AG04449 (cell line): ENCODE measurements around the gene UQCRHL.

Experiments
- CTCF ChIA-PET: fragments of 350-600 bp; formaldehyde crosslinking; extraction: SDS; loops from one replicate; lab custom pipeline; 2021; ENCODE audit warnings: antibody characterized with exemption; lab: Yijun Ruan, JAX
- POLR2A ChIA-PET: fragments of 400-600, 350-600 bp; formaldehyde crosslinking; extraction: SDS; loops from one replicate; lab custom pipeline; 2020; ENCODE audit warnings: antibody characterized with exemption, inconsistent platforms; lab: Yijun Ruan, JAX
- DNase-seq: peaks from one replicate; pipeline ENCODE4 v3.0.0-alpha.2; 2010; ENCODE audit warnings: low read depth, low spot score
- H3K4me3 ChIP-seq: 2 replicates; pipeline ENCODE4 v1.5.1; 2011; ENCODE audit warnings: low read depth, mild to moderate bottlenecking, control low read depth, low read length
- TF ChIP-seq, protein P1 (sequence below): IDR thresholded peaks from one replicate; pipeline ENCODE4 v1.5.1; 2011; ENCODE audit warnings: mild to moderate bottlenecking, moderate library complexity, low read length, control low read depth, inconsistent platforms; ENCODE audit not compliant: insufficient read depth; ENCODE audit errors: missing control alignments

UQCRHL gene

GRCh38 chr1:15799004-15799867, 8.2 kb downstream of the UQCRHL start:
- H3K4me3 ChIP-seq, result no peak overlapping the region
- ChIA-PET POLR2A (interaction anchor here (0.6 kb wide), 1 partner anchor 14 kb away, joined by 3 read pairs; no protein-coding TSS in a partner anchor), CTCF (interaction anchor here (2.7 to 3.7 kb wide), 2 partner anchors 8 to 16 kb away, joined by 15 to 18 read pairs; no protein-coding TSS in a partner anchor)
- DNase-seq, result peak; percentile 87
- TF ChIP-seq, protein P1, sequence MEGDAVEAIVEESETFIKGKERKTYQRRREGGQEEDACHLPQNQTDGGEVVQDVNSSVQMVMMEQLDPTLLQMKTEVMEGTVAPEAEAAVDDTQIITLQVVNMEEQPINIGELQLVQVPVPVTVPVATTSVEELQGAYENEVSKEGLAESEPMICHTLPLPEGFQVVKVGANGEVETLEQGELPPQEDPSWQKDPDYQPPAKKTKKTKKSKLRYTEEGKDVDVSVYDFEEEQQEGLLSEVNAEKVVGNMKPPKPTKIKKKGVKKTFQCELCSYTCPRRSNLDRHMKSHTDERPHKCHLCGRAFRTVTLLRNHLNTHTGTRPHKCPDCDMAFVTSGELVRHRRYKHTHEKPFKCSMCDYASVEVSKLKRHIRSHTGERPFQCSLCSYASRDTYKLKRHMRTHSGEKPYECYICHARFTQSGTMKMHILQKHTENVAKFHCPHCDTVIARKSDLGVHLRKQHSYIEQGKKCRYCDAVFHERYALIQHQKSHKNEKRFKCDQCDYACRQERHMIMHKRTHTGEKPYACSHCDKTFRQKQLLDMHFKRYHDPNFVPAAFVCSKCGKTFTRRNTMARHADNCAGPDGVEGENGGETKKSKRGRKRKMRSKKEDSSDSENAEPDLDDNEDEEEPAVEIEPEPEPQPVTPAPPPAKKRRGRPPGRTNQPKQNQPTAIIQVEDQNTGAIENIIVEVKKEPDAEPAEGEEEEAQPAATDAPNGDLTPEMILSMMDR, result no peak

GRCh38 chr1:15797614-15798390, 9.6 kb downstream of the UQCRHL start:
- CTCF ChIA-PET, result interaction anchor here (4.8 kb wide), 1 partner anchor 18 kb away, joined by 21 read pairs; no protein-coding TSS in a partner anchor
- TF ChIP-seq, protein P1, result no peak
- DNase-seq, result no peak
- no peak overlapping the region for H3K4me3 ChIP-seq
- POLR2A ChIA-PET, result interaction anchor here (0.6 kb wide), 1 partner anchor 266 kb away, joined by 3 read pairs; no protein-coding TSS in a partner anchor

DNA sequence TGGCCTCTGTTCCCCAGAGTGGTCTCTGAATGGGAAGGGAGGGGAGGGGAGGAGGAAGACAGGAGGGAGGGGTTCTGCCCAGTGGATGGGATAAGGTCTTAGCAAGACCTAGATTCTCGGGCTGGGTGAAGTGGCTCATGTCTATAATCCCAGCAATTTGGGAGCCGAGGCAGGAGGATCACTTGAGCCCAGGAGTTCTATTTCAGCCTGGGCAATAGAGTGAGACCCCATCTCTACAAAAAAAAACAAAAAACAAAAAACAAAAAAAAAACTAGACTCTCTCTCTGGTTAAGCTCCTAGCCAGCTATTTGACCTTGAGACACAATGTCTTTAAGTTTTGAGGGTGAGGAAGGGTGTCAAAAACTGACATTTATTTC, 11.4 kb downstream of the UQCRHL start:
- TF ChIP-seq, protein P1, result no peak
- ChIA-PET CTCF (interaction anchor here (0.7 to 4.8 kb wide), 11 partner anchors 8 to 212 kb away, joined by 3 to 55 read pairs (median 4); no protein-coding TSS in a partner anchor), POLR2A (interaction anchor here (0.8 to 1.6 kb wide), 3 partner anchors 38 to 154 kb away, joined by 4 to 6 read pairs (median 5); no protein-coding TSS in a partner anchor)
- no peak overlapping the region for H3K4me3 ChIP-seq
- no peak for DNase-seq

DNA sequence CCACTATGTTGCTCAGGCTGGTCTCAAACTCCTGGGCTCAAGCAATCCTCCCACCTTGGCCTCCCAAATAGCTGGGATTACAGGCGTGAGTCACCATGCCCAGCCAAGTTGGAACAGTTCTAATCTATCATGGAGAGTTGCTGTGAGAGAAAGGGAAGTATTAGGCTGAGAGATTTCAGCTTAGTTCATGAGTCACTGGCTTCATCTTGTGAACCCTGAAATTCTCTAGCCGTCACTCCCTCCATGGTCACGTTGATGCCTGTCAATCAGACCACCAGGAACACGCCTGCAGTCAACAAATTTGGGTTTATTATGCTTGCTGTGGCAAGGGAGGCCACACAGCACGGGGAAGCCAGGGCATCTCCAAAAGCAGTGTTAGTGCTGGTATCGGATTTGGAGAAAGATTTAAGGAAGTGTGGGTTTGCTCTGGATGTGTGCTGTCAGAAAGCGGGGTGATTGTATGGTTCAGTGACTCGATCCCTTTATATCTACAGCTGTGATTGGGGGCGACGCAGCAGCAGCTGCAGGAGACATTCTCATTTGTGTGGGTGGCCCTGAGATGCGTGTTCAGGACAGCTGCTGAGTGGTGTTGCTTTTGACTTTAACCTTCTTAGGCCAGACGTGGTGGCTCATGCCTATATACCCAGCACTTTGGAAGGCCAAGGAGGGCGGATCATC, 18.7 kb downstream of the UQCRHL start:
- TF ChIP-seq, protein P1, result no peak
- H3K4me3 ChIP-seq, result no peak overlapping the region
- ChIA-PET POLR2A (interaction anchor here (0.7 to 0.8 kb wide), 2 partner anchors 12 to 59 kb away, joined by 3 read pairs; no protein-coding TSS in a partner anchor), CTCF (interaction anchor here (0.8 to 2.1 kb wide), 8 partner anchors 8 to 206 kb away, joined by 3 to 14 read pairs (median 3); no protein-coding TSS in a partner anchor)
- DNase-seq, result no peak

DNA sequence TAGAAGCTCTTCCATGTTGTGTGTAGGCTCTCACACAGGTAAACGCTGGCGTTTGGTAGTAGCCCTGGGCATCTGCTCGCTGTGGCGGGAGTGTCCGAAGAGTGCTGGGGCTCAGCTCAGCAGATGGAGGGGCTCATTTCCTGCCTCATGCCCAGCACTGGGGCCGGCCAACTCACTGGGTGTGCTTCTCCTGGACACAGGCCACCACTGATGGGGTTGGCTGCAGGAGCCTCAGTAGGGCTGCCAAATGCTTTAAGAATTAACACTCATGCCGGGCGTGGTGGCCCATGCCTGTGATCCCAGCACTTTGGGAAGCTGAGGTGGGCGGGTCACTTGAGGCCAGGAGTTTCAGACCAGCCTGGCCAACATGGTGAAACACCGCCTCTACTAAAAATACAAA, 20.9 kb downstream of the UQCRHL start:
- ChIA-PET POLR2A (no interaction called here), CTCF (interaction anchor here (0.7 to 1.5 kb wide), 3 partner anchors 29 to 268 kb away, joined by 3 read pairs; no protein-coding TSS in a partner anchor)
- TF ChIP-seq, protein P1, result no peak
- no peak overlapping the region for H3K4me3 ChIP-seq
- no peak for DNase-seq
